ENCODE measurements around the gene RFPL1.

GRCh38 chr22:29388759-29389090 lies 49.7 kb upstream of the RFPL1 start:
- TF ChIP-seq, protein P1, sequence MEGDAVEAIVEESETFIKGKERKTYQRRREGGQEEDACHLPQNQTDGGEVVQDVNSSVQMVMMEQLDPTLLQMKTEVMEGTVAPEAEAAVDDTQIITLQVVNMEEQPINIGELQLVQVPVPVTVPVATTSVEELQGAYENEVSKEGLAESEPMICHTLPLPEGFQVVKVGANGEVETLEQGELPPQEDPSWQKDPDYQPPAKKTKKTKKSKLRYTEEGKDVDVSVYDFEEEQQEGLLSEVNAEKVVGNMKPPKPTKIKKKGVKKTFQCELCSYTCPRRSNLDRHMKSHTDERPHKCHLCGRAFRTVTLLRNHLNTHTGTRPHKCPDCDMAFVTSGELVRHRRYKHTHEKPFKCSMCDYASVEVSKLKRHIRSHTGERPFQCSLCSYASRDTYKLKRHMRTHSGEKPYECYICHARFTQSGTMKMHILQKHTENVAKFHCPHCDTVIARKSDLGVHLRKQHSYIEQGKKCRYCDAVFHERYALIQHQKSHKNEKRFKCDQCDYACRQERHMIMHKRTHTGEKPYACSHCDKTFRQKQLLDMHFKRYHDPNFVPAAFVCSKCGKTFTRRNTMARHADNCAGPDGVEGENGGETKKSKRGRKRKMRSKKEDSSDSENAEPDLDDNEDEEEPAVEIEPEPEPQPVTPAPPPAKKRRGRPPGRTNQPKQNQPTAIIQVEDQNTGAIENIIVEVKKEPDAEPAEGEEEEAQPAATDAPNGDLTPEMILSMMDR (IDR thresholded peaks at IDR 0.05; ENCODE audit: insufficient read depth, low read length, poor library complexity, severe bottlenecking): no peak
- no peak for TF ChIP-seq EZH2phosphoT487 (conservative IDR thresholded peaks at IDR 0.05; ENCODE audit: low read length)
